ENCODE data around the gene WNT3A. TPM values are rescaled to one million over a fixed set of nuclear protein-coding genes. Genes with fewer than 3 reads are reported as not detected.

The WNT3A gene
- total RNA-seq, 3 donors from 2014 or later = not detected

GRCh38 chr1:227996187-227996950 is 10.4 kb upstream of the WNT3A start:
- Histone ChIP-seq H3K4me1 (ENCODE audit: low read depth) (no peaks in the 10 kb centered on the region), H3K9me3 (peaks cover 6% of the 10 kb centered on the region), H3K4me3 (no peak overlapping the region), H3K36me3 (ENCODE audit: low read depth) (no peaks in the 10 kb centered on the region)
- DNase-seq = no peak
- no peak for TF ChIP-seq CTCF (IDR thresholded peaks at IDR 0.05)
- ATAC-seq = no peak
- intact Hi-C loops (cut with DNase I, micrococcal nuclease) = no loop called here

- intact Hi-C loops (cut with DNase I, micrococcal nuclease) = no loop called here
These were observed 8.3 kb upstream of the WNT3A start for GRCh38 chr1:227998374-227999055.

GRCh38 chr1:227999056-227999930 is 7.5 kb upstream of the WNT3A start:
- ATAC-seq (peak; percentile 93), DNase-seq (peak in 2 of 3 donors; percentile 75 to 77)
- Histone ChIP-seq H3K36me3 (ENCODE audit: low read depth) (no peaks in the 10 kb centered on the region), H3K4me3 (no peak overlapping the region), H3K4me1 (ENCODE audit: low read depth) (no peaks in the 10 kb centered on the region), H3K9me3 (peaks cover 6% of the 10 kb centered on the region)
- peak; percentile 65 for TF ChIP-seq CTCF (IDR thresholded peaks at IDR 0.05)
- intact Hi-C loops (cut with DNase I, micrococcal nuclease) = no loop called here

More at GRCh38 chr1:227998374-227999055, 8.3 kb upstream of the WNT3A start:
- Histone ChIP-seq H3K4me1 (ENCODE audit: low read depth) (no peaks in the 10 kb centered on the region), H3K4me3 (no peak overlapping the region), H3K9me3 (peaks cover 6% of the 10 kb centered on the region), H3K36me3 (ENCODE audit: low read depth) (no peaks in the 10 kb centered on the region)
- DNase-seq (peak in 1 of 3 donors; percentile 3), ATAC-seq (no peak)
- TF ChIP-seq CTCF (IDR thresholded peaks at IDR 0.05) = no peak

GRCh38 chr1:228000416-228000815 is 6.4 kb upstream of the WNT3A start:
- no peak for TF ChIP-seq CTCF (IDR thresholded peaks at IDR 0.05)
- no peaks in the 10 kb centered on the region for H3K4me1 ChIP-seq (ENCODE audit: low read depth)
- H3K9me3 ChIP-seq = peaks cover 6% of the 10 kb centered on the region
- ATAC-seq = no peak
- H3K36me3 ChIP-seq (ENCODE audit: low read depth) = no peaks in the 10 kb centered on the region
- intact Hi-C loops (cut with DNase I, micrococcal nuclease) = no loop called here
- DNase-seq = no peak
- no peak overlapping the region for H3K4me3 ChIP-seq

- ATAC-seq (no peak), DNase-seq (no peak)
- intact Hi-C loops (cut with DNase I, micrococcal nuclease) = no loop called here
- no peak for TF ChIP-seq CTCF (IDR thresholded peaks at IDR 0.05)
- Histone ChIP-seq H3K4me1 (ENCODE audit: low read depth) (no peaks in the 10 kb centered on the region), H3K36me3 (ENCODE audit: low read depth) (no peaks in the 10 kb centered on the region), H3K4me3 (no peak overlapping the region), H3K9me3 (peaks cover 6% of the 10 kb centered on the region)
These were observed 5.8 kb upstream of the WNT3A start for GRCh38 chr1:228000836-228001563.
